Lower lobe of right lung (tissue), 2 donors: ENCODE data around the gene PGM2L1. TPM values are rescaled to one million over a fixed set of nuclear protein-coding genes. Genes with fewer than 3 reads are reported as not detected.

ENCODE experiments used
- ATAC-seq, 2 donors: fragments of 200-7000 bp; cut with Tn5 transposase; one replicate each; pipeline ENCODE4 v1.9.1; 2020 to 2022; ENCODE audit warnings: mild to moderate bottlenecking in 2 of 2, moderate library complexity in 2 of 2
- DNase-seq: peaks from one replicate; pipeline ENCODE4 v3.0.0-alpha.2; 2020
- H3K27ac ChIP-seq: fragments of 200-600 bp; one replicate; pipeline ENCODE4 v1.8.0; 2022
- H3K27me3 ChIP-seq: fragments of 200-600 bp; one replicate; pipeline ENCODE4 v1.8.0; 2022; ENCODE audit warnings: low read depth
- H3K36me3 ChIP-seq: fragments of 200-600 bp; one replicate; pipeline ENCODE4 v1.8.0; 2022; ENCODE audit warnings: mild to moderate bottlenecking
- H3K4me1 ChIP-seq: fragments of 200-600 bp; one replicate; pipeline ENCODE4 v1.8.0; 2022
- H3K4me3 ChIP-seq: fragments of 200-600 bp; one replicate; pipeline ENCODE4 v1.8.0; 2022; ENCODE audit warnings: mild to moderate bottlenecking
- H3K9me3 ChIP-seq: fragments of 200-600 bp; one replicate; pipeline ENCODE4 v1.8.0; 2022
- CTCF ChIP-seq: fragments of 200-600 bp; IDR thresholded peaks from one replicate; pipeline ENCODE4 v1.8.0; 2022; ENCODE audit warnings: antibody characterized with exemption, mild to moderate bottlenecking
- intact Hi-C: fragments of 100-400 bp; cut with DNase I; formaldehyde crosslinking; loops from one replicate; pipeline ENCODE4 v1.11.0; 2022
- total RNA-seq: library from RNA; stranded (reverse); fragmentation: NEBNext Ultra II Directional; extraction: Animal tissue kit (Norgen Biotek cat#: 25700); gene quantifications from one replicate; pipeline ENCODE4 v1.2.1, GENCODE V29; 2021
- donor health status: DM: no; HTN: yes; CAD: no; lungs with severe emphysema.

PGM2L1 gene
- total RNA-seq, 1 donor from 2014 or later, result 5.2 TPM

DNA sequence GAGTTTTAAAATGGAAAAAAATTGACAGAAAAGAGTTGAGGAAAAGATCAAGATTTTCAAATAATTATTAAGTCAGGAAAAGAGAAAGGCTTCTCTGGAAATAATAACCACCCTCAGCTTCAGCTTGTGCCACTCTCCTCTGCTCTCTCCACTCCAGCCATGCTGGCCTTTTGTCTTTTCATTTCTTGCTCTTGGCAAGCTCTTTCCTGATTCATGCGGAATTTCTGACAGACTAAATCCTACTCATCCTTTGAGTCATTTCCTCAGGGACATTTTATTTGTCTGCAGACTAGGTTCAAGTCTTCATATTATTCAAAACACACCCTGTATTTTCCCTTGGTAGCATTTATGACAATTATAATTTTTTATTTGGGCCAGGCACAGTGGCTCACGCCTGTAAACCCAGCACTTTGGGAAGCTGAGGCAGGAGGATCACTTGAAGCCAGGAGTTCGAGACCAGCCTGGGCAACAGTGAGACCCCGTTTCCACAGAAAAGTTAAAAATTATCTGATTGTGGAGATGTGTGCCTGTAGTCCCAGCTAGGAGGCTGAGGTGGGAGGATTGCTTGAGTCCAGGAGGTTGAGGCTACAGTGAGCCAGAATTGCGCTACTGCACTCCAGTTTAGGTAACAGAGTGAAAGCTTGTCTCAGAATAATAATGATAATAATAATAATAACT, 79.0 kb downstream of the PGM2L1 start:
- no peak for ATAC-seq
- intact Hi-C loops, result no loop called here
- TF ChIP-seq CTCF, result no peak
- Histone ChIP-seq H3K4me3 (no peak overlapping the region), H3K36me3 (no peaks in the 10 kb centered on the region), H3K4me1 (peaks cover 23% of the 10 kb centered on the region), H3K27me3 (no peaks in the 10 kb centered on the region), H3K27ac (no peak overlapping the region), H3K9me3 (peaks cover 18% of the 10 kb centered on the region)
- DNase-seq, result no peak

DNA sequence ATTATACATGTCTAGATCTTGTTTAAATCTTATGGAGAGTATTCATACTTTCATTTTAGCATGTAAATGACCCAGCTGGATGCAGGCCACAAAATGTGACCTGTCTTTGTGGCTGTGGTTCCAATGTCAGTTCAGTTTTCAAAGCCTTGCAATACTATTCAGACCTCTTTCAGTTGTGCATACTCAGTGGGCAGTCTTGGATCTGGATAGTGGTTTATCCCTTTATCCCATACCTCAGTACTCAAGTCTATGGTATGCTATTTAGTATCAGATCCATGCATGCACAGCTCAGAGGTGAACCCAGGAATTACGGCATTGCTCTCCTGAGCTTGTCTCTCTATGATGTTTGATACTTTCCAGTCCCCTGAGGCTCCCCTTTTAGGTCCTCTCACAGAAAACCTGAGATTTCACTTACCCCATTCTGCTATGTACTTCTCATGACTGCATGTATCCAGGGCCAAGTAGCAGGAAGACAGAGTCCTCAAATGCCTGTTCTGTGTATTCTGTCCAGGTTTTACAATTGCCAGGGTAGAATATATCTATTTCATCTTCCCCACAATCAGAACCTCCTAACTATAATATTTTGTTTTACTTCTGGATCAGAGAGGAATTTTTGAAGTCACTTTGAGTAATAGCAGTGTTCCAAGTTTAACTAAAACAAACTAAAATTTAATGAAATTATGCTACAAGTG, 79.8 kb downstream of the PGM2L1 start:
- ATAC-seq (no peak), DNase-seq (no peak)
- TF ChIP-seq CTCF, result no peak
- Histone ChIP-seq H3K27me3 (no peaks in the 10 kb centered on the region), H3K4me1 (peaks cover 23% of the 10 kb centered on the region), H3K27ac (no peak overlapping the region), H3K9me3 (peaks cover 18% of the 10 kb centered on the region), H3K4me3 (no peak overlapping the region), H3K36me3 (no peaks in the 10 kb centered on the region)
- intact Hi-C loops, result no loop called here

DNA sequence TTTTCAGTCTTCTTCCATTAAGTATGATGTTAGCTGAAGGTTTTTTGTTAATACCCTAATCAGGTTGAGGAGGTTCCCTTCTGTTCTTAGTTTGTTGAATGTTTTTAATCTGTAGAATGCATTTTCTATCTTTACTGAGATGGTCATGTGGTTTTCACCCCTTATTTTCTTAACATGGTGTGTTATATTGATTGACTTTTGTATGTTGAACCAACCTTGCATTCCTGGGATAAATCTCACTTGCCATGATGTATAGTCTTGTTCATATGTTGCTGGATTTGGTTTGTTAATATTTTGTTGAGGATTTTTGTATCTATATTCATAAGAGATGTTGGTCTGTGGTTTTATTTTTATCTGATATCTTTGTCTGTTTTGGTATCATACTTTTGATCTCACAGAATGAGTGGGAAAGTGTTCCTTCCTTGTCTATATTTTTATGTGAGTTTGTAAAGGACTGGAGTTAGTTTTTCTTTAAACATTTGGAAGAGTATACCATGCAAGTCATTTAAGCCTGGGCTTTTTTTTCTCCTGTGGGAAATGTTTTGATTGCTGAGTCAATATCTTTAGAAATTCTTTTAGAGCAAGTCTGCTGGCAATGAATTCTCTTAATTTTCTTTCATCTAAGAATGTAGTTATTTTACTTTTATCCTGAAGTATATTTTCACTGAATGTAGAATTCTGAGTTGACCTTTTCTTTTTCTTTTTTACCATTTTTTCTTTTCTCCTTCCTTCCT, 81.3 kb downstream of the PGM2L1 start:
- H3K4me3 ChIP-seq, result no peak overlapping the region
- TF ChIP-seq CTCF, result no peak
- H3K27ac ChIP-seq, result no peak overlapping the region
- peaks cover 18% of the 10 kb centered on the region for H3K9me3 ChIP-seq
- intact Hi-C loops, result no loop called here
- peaks cover 8% of the 10 kb centered on the region for H3K4me1 ChIP-seq
- H3K36me3 ChIP-seq, result no peaks in the 10 kb centered on the region
- no peaks in the 10 kb centered on the region for H3K27me3 ChIP-seq
- DNase-seq (no peak), ATAC-seq (no peak)

GRCh38 chr11:74312326-74312725, 85.9 kb downstream of the PGM2L1 start:
- Histone ChIP-seq H3K4me3 (no peak overlapping the region), H3K36me3 (no peaks in the 10 kb centered on the region), H3K9me3 (peaks cover 16% of the 10 kb centered on the region), H3K27me3 (peaks cover 5% of the 10 kb centered on the region), H3K27ac (no peak overlapping the region), H3K4me1 (peaks cover 10% of the 10 kb centered on the region)
- peak; percentile 51 to 65 for ATAC-seq
- no peak for TF ChIP-seq CTCF
- DNase-seq, result no peak
- intact Hi-C loops, result no loop called here

- DNase-seq (peak; percentile 84), ATAC-seq (peak; percentile 96 to 98)
- peak; percentile 24 for TF ChIP-seq CTCF
- Histone ChIP-seq H3K9me3 (peaks cover 9% of the 10 kb centered on the region), H3K27me3 (peaks cover 5% of the 10 kb centered on the region), H3K27ac (no peak within 1 kb of the TSS), H3K36me3 (no peaks in the 10 kb centered on the region), H3K4me1 (peaks cover 16% of the 10 kb centered on the region), H3K4me3 (peak within 1 kb of the TSS; percentile 58)
- intact Hi-C loops, result no loop called here
These were observed 86.8 kb downstream of the PGM2L1 start, which contains the start of gene P4HA3 for GRCh38 chr11:74311352-74311926. Gene P4HA3 (minus strand): TSS chr11:74311640. CDS start chr11:74311611, 29 bp downstream.
